HG03575 (cell line): Measurements from ENCODE around the gene LIMS1.
A peak's percentile ranks its signal among the peaks of the same experiment; 100 is the strongest.
"Not testable (repeated sequence)": the region's sequence is repeated elsewhere in the genome, so short reads cannot be mapped to it uniquely, and the experiment has no call there.

Source experiments
- ATAC-seq: cut with Tn5 transposase; IDR thresholded peaks from one replicate; pipeline ENCODE4 v1.9.1; 2021; ENCODE audit not compliant: unreplicated experiment, insufficient number of reproducible peaks, low FRiP score; ENCODE audit errors: extremely low read depth

Gene LIMS1, protein sequence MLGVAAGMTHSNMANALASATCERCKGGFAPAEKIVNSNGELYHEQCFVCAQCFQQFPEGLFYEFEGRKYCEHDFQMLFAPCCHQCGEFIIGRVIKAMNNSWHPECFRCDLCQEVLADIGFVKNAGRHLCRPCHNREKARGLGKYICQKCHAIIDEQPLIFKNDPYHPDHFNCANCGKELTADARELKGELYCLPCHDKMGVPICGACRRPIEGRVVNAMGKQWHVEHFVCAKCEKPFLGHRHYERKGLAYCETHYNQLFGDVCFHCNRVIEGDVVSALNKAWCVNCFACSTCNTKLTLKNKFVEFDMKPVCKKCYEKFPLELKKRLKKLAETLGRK

DNA sequence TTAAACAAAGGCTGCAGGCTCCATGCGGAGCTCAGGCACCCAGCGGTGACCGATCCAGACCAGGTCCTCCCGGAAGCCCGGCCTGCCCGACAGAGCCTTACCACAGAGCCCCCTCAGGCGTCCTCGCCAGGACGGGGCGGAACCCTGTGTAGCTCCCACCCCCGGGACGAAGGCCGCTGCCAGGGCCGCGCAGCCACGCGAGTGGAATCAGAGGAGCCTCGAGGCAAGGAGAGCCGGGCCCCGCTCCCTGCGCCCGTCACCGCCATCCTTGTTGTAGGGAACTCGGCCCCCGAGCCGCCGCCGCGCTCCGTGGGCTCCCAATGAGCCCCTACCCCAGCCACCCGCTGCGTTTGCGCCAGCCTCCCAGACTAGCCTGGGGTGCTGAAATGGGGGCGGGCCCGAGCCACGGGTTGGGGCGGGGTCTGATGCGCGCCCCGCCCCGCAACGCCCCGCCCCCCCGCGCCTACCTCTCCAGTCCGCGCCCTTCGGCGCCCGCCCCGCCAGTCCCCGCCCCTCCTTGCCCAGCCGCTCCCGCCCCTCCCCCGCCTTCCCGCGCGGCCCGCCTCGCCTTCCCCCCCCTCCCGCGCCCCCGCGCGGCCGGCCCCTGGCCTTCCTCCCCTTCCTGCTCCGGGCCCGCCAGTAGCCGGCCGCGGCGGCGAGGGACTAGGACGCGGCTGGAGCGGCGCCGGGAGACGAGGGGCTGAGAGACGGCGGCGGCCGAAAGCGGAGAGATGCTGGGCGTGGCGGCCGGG, at the start of gene LIMS1:
LIMS1 (plus strand) TSS at position 639 of the 752 bp plus-strand sequence; CDS start at position 732, 93 bp downstream.
- peak; percentile 78 for ATAC-seq

DNA sequence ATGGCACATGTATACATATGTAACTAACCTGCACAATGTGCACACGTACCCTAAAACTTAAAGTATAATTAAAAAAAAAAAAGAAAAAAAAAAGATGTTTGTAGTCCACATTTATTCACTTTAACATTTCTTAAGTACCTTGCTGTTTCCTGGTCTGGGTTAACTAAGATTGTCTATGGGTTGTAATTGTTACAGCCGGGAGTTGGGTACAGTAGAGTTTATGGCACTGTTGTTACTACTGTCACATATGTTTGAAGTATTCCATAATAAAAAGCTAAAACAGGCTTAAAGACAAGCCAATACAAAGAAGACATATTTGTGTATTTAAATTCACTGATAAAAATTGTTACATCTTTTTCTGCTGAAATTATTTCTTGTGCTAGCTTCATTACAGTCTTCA, 49.0 kb upstream of the LIMS1 start:
- no peak for ATAC-seq

DNA sequence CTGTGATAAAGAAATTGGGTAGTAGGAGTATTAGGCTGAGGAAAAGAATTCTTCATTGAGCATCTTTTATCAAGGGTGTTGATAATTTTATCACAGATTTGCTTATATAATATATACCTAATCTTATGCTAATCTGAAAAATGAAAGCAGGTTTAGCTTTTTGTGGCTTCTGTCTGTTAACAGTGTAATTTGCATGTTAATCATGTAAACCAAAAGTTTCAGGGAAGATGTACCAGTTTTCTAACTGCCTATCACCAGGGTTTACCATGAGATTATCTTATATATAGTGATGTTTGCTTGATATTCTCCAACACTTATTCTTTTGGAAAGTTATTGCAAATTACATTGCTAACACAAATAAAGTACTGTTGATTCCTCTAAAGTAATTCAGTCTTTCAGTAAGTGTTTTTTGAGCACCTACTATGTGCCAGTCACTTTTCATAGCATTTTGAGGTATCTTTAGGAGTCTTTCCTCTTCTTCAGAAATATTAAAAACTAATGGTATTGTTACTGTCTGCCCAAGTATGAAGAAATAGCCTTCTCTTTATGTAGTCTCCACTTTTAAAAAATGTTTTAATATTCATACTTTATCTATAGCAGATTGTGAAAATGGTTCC, 43.7 kb upstream of the LIMS1 start:
- no peak for ATAC-seq

DNA sequence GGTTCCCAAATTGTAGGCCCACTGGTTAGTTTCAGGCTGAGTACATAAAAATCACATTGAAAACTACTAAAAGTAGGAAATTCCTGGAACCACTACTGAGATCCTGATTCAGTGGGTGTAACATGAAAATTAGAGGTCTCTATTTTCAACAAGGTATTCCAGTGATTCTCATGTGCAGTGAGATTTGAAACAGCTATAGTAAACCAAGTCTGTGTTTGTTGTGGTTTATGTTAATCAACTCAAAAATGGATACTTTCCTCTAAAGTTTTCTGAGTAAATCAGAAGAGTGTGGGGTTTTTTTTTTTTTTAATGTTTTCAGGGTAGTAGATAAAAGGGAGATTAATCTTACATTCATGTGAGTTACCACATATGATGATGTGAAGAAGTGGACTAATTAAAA, 42.4 kb upstream of the LIMS1 start:
- no peak for ATAC-seq

DNA sequence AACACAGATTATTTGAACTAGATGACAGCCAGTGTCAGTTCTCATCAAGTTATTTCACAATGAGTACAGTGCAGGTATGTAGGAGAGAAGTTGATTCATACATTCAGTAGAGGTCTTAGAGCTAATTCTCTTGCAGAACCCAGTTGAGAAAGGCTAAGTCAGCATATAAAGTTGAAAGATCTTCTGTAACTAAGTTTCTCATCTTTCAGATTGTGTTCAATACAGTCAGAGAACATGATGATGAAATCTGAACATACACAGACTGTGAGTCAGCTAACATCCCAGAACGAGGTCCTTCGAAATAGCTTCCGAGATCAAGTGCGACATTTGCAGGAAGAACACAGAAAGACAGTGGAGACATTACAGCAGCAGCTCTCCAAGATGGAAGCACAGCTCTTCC, 41.9 kb upstream of the LIMS1 start:
- no peak for ATAC-seq

DNA sequence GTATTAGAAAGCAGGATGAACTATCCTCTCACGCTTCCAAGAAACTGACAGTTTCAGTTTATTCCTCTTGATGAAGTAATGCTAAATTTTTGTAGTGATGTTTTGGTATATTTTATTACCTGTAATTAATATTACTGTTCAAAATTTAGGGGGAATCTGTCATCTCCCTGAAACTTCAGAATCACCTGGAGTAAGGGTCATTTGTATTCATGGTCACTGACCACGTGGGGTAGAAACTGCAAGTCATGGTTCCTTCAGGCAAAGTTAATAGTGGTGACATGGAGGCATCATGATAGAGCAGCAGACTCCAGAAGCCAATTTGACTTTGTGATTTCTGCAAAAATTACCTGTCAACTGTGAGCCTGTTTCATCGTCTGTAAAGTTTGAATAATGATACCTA, 38.1 kb upstream of the LIMS1 start:
- not testable (repeated sequence) for ATAC-seq

DNA sequence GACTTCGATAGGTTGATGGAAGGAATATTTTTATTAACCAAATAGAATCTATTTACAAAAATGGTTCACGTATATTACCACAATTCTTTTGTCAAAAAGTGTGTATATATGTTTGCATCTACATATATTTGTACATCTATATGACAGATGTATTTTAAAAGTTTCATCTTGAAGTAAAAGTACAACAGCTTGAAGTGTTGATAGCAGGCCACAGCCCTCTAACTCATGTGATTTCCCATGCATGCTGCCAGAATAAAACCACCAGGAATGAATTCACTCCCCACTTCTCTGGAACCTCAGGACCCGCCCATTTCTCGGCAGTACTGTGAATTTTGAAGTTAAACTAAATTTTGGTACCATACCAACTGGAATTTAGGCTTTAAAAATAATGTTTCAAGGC, 26.6 kb upstream of the LIMS1 start:
- not testable (repeated sequence) for ATAC-seq

DNA sequence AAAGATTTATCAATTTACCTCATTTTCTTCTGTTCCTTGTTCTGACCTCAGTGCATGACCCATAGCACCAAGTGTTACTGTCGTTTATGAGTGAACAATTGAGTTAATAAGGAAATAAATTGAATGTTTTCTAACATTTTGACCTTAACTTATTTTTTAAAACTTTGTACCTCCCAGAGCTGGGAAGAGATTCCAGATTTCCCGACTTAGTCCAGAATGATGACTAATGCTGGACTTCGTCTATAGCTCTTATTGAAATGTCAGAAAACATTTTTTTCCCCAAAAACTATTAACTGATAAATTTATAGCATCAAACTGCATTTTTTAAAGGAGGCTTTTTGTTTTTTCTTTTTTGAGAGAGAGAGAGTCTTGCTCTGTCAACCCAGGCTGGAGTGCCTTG, 21.8 kb upstream of the LIMS1 start:
- not testable (repeated sequence) for ATAC-seq

DNA sequence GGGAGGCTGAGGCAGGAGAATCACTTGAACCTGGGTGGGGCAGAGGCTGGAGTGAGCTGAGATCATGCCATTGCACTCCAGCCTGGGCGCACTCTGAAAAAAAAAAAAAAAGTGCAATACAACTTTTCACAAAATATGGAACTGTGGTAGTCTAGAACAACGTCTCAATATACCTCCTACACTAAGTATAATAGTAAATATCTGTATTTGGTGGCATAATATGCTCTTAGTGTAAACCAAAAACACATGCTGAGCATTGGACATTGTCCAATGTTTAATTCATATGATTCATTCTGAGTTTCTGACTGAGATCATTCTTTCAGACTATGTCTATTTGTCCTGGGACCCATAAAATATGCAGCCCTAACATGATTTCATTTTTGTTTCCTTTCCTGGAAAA, 19.8 kb upstream of the LIMS1 start:
- not testable (repeated sequence) for ATAC-seq

DNA sequence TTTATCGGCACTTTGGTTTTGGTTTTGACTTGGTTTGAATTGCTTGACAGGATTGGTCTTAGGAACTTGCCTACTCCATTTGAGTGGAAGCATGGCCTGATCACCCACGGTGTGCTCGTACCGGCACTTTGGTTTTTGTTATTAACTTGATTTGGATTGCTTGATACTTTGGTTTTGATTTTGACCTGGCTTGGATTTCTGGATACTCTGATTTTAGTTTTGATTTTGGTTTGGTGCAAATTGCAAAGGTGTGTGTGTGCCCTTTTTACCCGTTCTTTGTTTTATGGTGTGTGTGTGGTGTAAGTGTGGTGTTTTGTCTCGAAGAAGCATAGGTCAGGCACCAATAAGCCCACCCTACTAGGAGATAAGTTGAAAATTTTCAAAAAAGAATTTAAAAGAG, 9.6 kb upstream of the LIMS1 start:
- ATAC-seq, result not testable (repeated sequence)

DNA sequence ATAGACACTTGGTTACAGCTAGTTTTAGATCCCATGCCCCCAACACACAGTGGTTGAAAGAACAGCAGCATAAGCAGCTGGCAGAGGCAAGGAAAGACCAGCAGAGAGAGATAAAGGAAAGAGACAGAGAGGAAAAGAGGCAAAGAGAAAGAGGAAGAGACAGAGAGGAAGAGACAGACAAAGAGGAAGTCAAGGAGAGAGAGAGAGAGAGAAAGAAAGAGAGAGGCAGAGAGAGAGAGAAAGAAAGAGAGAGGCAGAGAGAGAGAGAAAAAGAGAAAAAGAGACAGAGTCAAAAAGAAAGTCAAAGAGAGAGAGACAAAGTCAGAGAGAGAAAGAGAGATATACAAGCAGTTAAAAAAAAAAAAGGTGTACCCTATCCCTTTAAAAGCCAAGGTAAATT, 9.0 kb upstream of the LIMS1 start:
- not testable (repeated sequence) for ATAC-seq

DNA sequence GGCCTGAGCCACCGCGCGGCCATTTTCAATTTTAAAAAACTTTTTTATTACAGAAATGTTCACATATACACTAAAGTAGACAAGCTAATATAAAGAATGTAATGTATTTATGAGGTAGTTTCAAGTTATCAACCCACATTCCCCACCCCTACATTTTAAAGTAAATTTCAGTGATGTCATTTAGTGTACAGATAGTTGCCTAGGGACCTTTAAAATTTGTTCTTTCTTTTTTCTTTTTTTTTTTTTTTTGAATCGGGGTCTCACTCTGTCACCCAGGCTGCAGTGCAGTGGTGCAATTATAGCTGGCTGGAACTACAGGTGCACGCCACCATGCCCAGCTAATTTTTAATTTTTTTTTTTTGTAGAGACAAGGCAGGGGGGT, 2.6 kb upstream of the LIMS1 start:
- ATAC-seq, result no peak

DNA sequence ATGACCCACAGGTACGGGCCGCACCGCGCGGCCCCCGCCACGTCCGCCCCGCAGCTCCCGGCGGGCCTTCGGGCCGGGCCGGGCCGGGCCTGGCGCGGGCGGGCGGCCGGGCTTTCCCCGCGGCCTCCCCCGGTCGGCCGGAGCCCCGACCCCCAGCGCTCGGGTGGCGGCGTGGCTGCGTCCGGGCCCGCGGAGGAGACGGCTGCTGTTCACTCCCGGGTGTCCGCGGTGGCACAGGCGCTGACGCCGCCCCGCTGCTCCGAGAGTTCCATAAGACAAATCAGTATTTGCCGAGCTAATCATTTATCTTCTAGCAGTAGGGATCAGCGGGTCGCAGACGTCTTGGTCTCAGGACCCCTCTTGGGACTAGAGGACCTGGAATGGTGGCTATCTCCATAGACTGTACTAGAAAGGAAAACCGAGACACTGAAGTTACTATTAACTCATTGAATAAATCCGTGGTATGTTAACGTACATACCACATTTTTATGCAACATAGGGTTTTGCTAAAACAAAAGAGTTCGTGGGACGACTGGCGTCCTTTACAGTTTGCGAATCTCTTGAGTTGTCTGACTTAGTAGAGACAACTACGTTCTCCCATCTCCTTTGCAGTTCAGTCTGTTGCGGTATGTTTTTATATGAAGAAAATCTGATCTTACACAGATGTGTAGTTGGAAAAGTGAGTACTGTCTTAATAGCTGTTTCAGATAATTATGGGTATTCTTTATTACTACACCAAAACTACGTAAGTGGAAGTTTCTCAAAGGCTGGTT, 500 bp downstream of the LIMS1 start:
- peak; percentile 10 for ATAC-seq

DNA sequence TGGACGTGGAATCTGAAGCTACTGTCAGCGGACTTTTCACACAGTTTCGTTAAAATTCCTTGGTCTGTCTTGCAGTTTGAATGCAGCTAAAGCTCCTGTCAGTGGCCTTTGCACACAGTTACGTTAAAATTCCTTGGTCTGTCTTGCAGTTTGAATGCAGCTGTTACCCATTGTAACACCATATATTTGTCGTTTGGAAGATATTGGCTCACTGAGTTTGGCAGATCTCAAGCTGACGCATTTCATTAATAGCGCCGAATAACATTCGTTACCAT, 1.0 kb downstream of the LIMS1 start:
- ATAC-seq, result no peak

DNA sequence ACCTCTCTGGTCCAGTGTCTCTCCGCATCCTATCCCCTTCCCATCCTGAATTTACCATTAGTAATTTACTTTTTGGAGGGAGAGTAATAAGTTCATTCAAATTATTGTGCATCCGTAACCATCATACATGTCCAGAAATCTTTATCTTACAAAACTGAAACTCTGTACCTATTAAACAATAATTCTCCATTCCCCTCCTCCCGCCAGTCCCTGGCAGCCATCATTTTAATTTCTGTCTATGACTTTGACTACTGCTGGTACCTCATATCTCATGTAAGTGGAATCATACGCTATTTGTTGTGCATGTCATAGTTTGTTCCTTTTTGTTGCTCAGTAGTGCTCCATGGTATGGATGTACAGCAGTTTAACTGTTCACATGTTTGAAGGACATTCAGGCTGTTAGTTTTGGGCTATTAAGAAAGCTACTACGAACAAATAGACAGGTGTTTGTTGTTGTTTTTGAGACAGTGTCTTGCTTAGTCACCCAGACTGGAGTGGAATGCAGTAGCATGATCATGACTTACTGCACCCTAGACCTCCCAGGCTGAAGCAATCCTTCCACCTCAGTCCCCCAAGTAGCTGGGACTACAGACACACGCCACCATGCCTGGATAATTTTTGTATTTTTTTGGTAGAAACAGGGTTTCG, 2.0 kb downstream of the LIMS1 start:
- no peak for ATAC-seq

DNA sequence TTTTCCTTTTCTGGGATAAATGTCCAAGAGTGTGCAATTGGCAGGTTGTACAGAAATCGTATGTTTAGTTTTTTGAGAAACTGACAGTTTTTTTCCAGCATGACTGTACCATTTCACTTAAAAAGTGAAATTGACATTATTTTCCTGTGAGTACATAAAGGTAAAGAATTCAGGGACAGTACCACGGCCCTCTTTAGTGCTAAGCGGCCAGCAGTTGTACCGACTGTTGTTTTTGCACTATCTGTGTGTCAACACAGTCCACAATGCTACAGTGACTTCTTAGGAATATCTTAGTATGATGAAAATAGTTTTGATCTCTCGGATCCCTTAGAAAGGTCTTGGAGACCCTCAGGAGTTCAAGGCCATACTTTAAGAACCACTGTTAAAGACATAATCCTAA, 2.6 kb downstream of the LIMS1 start:
- ATAC-seq, result no peak

DNA sequence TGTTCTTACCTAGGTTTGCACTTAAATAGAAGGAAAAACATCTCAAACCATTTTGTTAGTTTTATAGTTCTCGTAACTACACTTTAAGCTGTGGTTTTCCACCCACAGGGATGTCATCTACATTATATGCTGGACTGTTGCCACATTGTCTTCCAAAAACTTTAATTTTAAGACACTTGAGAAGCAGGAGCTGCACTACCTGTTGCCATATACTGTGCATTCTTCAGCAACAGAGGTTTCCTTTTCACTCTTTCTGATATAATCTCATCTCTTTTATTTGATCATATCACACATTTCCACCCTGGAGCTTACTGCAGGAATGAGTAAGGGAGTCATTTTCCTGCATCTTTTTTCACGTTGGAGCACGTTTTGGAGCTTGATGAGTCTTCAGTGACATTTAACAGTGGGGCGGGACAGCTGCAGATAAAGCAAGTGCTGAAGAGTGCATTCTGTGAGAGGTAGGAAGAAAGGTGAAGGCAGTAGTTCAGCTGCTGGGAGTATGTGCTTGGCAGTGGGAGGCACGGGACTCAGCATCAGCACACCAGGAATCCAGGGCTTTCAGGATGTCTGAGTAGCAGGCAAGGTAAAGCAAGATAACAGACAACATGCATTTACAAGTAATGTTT, 3.8 kb downstream of the LIMS1 start:
- ATAC-seq, result no peak

DNA sequence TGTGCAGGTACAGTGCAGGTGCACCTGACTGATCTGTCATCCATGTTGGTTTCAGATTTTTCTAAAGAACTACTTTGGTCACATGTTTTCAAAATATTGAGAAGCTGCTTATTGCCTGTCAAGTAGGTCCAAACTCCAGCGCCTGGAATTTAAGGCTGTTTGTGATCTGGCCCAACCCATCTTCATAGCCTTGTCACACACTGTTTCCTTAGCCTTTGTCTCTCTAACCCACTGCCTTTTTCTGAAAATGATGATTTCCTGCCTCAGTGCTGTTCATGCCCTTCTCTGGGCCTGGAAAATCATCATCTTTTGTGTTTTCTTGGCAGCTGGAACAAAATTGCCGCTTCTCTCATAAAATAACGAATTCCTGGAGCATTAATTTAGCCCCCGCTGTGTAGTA, 7.2 kb downstream of the LIMS1 start:
- ATAC-seq, result no peak

DNA sequence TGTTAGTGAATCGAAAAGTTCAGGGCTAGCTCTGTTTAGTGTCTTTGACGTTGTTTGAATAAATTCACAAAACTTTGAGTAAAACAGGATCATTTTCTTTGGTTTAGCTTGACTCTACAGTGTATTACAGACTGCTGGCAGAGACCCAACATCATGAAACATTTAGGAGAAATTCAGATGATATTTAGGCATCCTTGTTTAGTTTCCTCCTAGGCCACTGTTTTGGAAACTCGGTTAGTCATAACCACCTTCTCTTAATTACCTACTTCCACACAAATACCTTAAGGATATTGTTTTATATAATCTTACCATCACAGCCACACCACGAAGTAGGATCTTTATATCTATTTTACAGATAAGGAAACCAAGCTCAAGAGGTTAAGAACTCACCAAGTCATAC, 7.8 kb downstream of the LIMS1 start:
- no peak for ATAC-seq
